ENCODE results near the gene WSB1. TPM values are rescaled to one million over a fixed set of nuclear protein-coding genes. Genes with fewer than 3 reads are reported as not detected.
A peak's percentile ranks its signal among the peaks of the same experiment; 100 is the strongest.

WSB1 gene
- total and polyA plus RNA-seq, 9 of the 15 experiments (the other 6 are each of a cell fraction or from before 2014, with no cell fraction given) = 22.8 to 229 (median 81.1) TPM

DNA sequence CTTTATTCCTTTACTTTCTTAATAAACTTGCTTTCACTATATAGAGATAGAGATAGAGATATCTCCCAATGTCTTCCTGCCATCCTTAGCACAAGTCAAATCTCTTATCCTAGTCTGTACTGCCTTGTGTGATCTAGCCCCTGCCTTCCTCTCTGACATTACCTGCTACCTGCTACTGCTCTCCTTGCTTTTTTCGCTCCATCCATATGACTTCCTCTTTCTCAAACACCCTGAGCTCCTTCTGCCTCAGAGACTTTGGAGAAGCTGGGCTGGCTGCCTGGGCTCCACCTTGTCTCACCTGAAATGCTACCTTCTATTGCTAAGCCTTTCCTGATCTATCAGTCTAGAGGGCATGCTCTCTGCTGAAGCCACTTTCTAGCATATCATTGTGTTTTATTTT, 24.7 kb upstream of the WSB1 start:
- H3K4me1 ChIP-seq (replicated peaks in 1 of 2; ENCODE audit: control insufficient read depth in 2 of 2, insufficient read depth in 2 of 2, low read length in 2 of 2) = no peaks in the 10 kb centered on the region
- no peaks in the 10 kb centered on the region for H4K20me1 ChIP-seq (replicated peaks; ENCODE audit: control insufficient read depth, insufficient read depth, low read length)
- no TSS peak for BruUV-seq (replicated peaks)
- POLR2A ChIA-PET = interaction anchor here (1.0 to 2.9 kb wide), 3 partner anchors 11 to 26 kb away, joined by 3 to 7 read pairs (median 5); no protein-coding TSS in a partner anchor
- ATAC-seq = no peak
- CTCF ChIA-PET (ENCODE audit: low intra/inter-chr PET ratio) = no interaction called here
- no peaks in the 10 kb centered on the region for H3K36me3 ChIP-seq (ENCODE audit: control insufficient read depth, insufficient read depth, low read length)
- in situ Hi-C loops (cut with MboI) (no loop called here), intact Hi-C loops (cut with micrococcal nuclease) (no loop called here)
- no peaks in the 10 kb centered on the region for H3K79me2 ChIP-seq (ENCODE audit: control insufficient read depth, insufficient read depth, low read length)
- no peak for DNase-seq (ENCODE audit: extremely low read depth in 1 of 4, low spot score in 3 of 4)
- H3K4me2 ChIP-seq (ENCODE audit: insufficient read depth, low read length) = no peak overlapping the region
- no peak overlapping the region for H2AFZ ChIP-seq (ENCODE audit: low read depth, low read length)
- no peak for FAIRE-seq
- no peak overlapping the region for H3K4me3 ChIP-seq
- H3K27me3 ChIP-seq (ENCODE audit: control insufficient read depth in 2 of 2, insufficient read depth in 2 of 2, low read length in 2 of 2) = no peaks in the 10 kb centered on the region
- no peaks in the 10 kb centered on the region for H3K9me3 ChIP-seq (replicated peaks; ENCODE audit: control insufficient read depth, insufficient read depth, low read depth, low read length)
- no peak overlapping the region for H3K27ac ChIP-seq (ENCODE audit: extremely low read depth, low read depth, low read length)
- no peak overlapping the region for H3K9ac ChIP-seq (ENCODE audit: insufficient read depth in 1 of 2, low read depth in 2 of 2, low read length in 2 of 2)
- WGBS (ENCODE audit: insufficient coverage, low coverage, missing lambda C conversion rate) = 0% methylated on average over 1 of the region's 1 CpG
- TF ChIP-seq SPI1 (IDR thresholded peaks at IDR 0.05; ENCODE audit: borderline replicate concordance, low read depth, low read length) = peak; percentile 95
- TF ChIP-seq ZEB2 (IDR thresholded peaks at IDR 0.05) = peak; percentile 30; the same call in 1 of the 2 replicates
- no peak for TF ChIP-seq FOXA3 (CRISPR knock-in tag; conservative IDR thresholded peaks at IDR 0.05 in 1 of 2, IDR thresholded peaks at IDR 0.05 in 1 of 2)
- H3K9me1 ChIP-seq (ENCODE audit: control insufficient read depth, insufficient read depth, low read length) = no peaks in the 10 kb centered on the region

DNA sequence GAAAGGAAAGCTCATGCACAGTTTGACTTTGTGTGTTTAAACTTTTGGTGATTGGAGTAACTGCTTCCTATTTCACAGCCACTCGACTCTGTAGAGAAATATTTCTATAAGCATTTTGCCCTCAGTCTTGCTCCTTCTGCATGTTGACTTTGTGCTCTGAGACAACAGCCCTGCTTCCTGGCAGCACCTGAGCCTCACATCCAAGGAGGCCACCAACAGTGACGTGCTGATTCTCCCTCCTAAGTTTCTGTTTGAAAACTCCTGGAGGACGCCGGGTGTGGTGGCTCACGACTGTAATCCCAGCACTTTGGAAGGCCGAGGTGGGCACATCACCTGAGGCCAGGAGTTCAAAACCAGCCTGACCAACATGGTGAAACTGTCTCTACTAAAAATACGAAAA, 23.9 kb upstream of the WSB1 start:
- no peaks in the 10 kb centered on the region for H3K27me3 ChIP-seq (ENCODE audit: control insufficient read depth in 2 of 2, insufficient read depth in 2 of 2, low read length in 2 of 2)
- H3K4me1 ChIP-seq (replicated peaks in 1 of 2; ENCODE audit: control insufficient read depth in 2 of 2, insufficient read depth in 2 of 2, low read length in 2 of 2) = no peaks in the 10 kb centered on the region
- no peak for DNase-seq (ENCODE audit: extremely low read depth in 1 of 4, low spot score in 3 of 4)
- no peaks in the 10 kb centered on the region for H3K9me1 ChIP-seq (ENCODE audit: control insufficient read depth, insufficient read depth, low read length)
- intact Hi-C loops (cut with micrococcal nuclease) (no loop called here), in situ Hi-C loops (cut with MboI) (no loop called here)
- no peak overlapping the region for H3K4me3 ChIP-seq
- BruUV-seq (replicated peaks) = no TSS peak
- H4K20me1 ChIP-seq (replicated peaks; ENCODE audit: control insufficient read depth, insufficient read depth, low read length) = no peaks in the 10 kb centered on the region
- FAIRE-seq = no peak
- H3K4me2 ChIP-seq (ENCODE audit: insufficient read depth, low read length) = no peak overlapping the region
- H3K36me3 ChIP-seq (ENCODE audit: control insufficient read depth, insufficient read depth, low read length) = no peaks in the 10 kb centered on the region
- no peaks in the 10 kb centered on the region for H3K9me3 ChIP-seq (replicated peaks; ENCODE audit: control insufficient read depth, insufficient read depth, low read depth, low read length)
- CTCF ChIA-PET (ENCODE audit: low intra/inter-chr PET ratio) = no interaction called here
- ATAC-seq = no peak
- no peak overlapping the region for H2AFZ ChIP-seq (ENCODE audit: low read depth, low read length)
- H3K27ac ChIP-seq (ENCODE audit: extremely low read depth, low read depth, low read length) = no peak overlapping the region
- POLR2A ChIA-PET = interaction anchor here (0.6 to 2.9 kb wide), 6 partner anchors 12 to 203 kb away, joined by 3 to 7 read pairs (median 4); partner anchors contain the start of gene WSB1
- no peak overlapping the region for H3K9ac ChIP-seq (ENCODE audit: insufficient read depth in 1 of 2, low read depth in 2 of 2, low read length in 2 of 2)
- no peaks in the 10 kb centered on the region for H3K79me2 ChIP-seq (ENCODE audit: control insufficient read depth, insufficient read depth, low read length)
- WGBS (ENCODE audit: insufficient coverage, low coverage, missing lambda C conversion rate) = 3% methylated on average over 7 of the region's 7 CpGs
- TF ChIP-seq, protein P1, sequence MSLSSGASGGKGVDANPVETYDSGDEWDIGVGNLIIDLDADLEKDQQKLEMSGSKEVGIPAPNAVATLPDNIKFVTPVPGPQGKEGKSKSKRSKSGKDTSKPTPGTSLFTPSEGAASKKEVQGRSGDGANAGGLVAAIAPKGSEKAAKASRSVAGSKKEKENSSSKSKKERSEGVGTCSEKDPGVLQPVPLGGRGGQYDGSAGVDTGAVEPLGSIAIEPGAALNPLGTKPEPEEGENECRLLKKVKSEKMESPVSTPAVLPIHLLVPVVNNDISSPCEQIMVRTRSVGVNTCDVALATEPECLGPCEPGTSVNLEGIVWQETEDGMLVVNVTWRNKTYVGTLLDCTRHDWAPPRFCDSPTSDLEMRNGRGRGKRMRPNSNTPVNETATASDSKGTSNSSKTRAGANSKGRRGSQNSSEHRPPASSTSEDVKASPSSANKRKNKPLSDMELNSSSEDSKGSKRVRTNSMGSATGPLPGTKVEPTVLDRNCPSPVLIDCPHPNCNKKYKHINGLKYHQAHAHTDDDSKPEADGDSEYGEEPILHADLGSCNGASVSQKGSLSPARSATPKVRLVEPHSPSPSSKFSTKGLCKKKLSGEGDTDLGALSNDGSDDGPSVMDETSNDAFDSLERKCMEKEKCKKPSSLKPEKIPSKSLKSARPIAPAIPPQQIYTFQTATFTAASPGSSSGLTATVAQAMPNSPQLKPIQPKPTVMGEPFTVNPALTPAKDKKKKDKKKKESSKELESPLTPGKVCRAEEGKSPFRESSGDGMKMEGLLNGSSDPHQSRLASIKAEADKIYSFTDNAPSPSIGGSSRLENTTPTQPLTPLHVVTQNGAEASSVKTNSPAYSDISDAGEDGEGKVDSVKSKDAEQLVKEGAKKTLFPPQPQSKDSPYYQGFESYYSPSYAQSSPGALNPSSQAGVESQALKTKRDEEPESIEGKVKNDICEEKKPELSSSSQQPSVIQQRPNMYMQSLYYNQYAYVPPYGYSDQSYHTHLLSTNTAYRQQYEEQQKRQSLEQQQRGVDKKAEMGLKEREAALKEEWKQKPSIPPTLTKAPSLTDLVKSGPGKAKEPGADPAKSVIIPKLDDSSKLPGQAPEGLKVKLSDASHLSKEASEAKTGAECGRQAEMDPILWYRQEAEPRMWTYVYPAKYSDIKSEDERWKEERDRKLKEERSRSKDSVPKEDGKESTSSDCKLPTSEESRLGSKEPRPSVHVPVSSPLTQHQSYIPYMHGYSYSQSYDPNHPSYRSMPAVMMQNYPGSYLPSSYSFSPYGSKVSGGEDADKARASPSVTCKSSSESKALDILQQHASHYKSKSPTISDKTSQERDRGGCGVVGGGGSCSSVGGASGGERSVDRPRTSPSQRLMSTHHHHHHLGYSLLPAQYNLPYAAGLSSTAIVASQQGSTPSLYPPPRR (CRISPR knock-in tag; IDR thresholded peaks at IDR 0.05; ENCODE audit: borderline replicate concordance) = no peak
- TF ChIP-seq JUND (IDR thresholded peaks at IDR 0.05; ENCODE audit: borderline replicate concordance, low read depth, low read length) = no peak
- TF ChIP-seq JUND (tag; IDR thresholded peaks at IDR 0.05; ENCODE audit: borderline replicate concordance, low read depth, low read length) = no peak
- TF ChIP-seq, protein P2, sequence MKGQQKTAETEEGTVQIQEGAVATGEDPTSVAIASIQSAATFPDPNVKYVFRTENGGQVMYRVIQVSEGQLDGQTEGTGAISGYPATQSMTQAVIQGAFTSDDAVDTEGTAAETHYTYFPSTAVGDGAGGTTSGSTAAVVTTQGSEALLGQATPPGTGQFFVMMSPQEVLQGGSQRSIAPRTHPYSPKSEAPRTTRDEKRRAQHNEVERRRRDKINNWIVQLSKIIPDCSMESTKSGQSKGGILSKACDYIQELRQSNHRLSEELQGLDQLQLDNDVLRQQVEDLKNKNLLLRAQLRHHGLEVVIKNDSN (CRISPR knock-in tag; IDR thresholded peaks at IDR 0.05) = no peak
- TF ChIP-seq, protein P3, sequence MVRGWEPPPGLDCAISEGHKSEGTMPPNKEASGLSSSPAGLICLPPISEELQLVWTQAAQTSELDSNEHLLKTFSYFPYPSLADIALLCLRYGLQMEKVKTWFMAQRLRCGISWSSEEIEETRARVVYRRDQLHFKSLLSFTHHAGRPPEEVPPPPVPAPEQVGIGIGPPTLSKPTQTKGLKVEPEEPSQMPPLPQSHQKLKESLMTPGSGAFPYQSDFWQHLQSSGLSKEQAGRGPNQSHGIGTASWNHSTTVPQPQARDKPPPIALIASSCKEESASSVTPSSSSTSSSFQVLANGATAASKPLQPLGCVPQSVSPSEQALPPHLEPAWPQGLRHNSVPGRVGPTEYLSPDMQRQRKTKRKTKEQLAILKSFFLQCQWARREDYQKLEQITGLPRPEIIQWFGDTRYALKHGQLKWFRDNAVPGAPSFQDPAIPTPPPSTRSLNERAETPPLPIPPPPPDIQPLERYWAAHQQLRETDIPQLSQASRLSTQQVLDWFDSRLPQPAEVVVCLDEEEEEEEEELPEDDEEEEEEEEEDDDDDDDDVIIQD (CRISPR knock-in tag; IDR thresholded peaks at IDR 0.05) = no peak
